Ovary (tissue), 3 donors: ENCODE data around the gene CCDC126.

Experiments
- EP300 ChIP-seq: sonication (generic); formaldehyde crosslinking; IDR thresholded peaks from one replicate; pipeline ENCODE4 v1.6.1; 2017; ENCODE audit warnings: antibody characterized with exemption
- TF ChIP-seq, protein P1 (sequence below), 3 donors: fragments of 450-650 bp in 2 of 3; fragments of 200-600 bp in 1 of 3; IDR thresholded peaks; one replicate each; pipeline versions ENCODE4 v1.5.1 to v1.8.0; 2016 to 2022; ENCODE audit warnings: antibody characterized with exemption in 3 of 3, mild to moderate bottlenecking in 1 of 3
- donor health status: DM: no; HTN: no; CAD: no.

GRCh38 chr7:23590529-23590928 lies 6.7 kb upstream of the CCDC126 start:
- TF ChIP-seq, protein P1, sequence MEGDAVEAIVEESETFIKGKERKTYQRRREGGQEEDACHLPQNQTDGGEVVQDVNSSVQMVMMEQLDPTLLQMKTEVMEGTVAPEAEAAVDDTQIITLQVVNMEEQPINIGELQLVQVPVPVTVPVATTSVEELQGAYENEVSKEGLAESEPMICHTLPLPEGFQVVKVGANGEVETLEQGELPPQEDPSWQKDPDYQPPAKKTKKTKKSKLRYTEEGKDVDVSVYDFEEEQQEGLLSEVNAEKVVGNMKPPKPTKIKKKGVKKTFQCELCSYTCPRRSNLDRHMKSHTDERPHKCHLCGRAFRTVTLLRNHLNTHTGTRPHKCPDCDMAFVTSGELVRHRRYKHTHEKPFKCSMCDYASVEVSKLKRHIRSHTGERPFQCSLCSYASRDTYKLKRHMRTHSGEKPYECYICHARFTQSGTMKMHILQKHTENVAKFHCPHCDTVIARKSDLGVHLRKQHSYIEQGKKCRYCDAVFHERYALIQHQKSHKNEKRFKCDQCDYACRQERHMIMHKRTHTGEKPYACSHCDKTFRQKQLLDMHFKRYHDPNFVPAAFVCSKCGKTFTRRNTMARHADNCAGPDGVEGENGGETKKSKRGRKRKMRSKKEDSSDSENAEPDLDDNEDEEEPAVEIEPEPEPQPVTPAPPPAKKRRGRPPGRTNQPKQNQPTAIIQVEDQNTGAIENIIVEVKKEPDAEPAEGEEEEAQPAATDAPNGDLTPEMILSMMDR (IDR thresholded peaks at IDR 0.05), result no peak
- TF ChIP-seq EP300, result no peak
